Lung (tissue), 13 donors: Measurements from ENCODE around the gene ATP6AP2. TPM values are rescaled to one million over a fixed set of nuclear protein-coding genes. Genes with fewer than 3 reads are reported as not detected.

ENCODE experiments used
- ATAC-seq: fragments of 200-7000 bp; cut with Tn5 transposase; one replicate; pipeline ENCODE4 v1.9.1; 2020; ENCODE audit warnings: moderate number of reproducible peaks; ENCODE audit not compliant: insufficient read depth, low FRiP score
- DNase-seq, 3 donors: peaks; one replicate each; pipeline ENCODE4 v3.0.0-alpha.2; 2013 to 2017
- H3K27ac ChIP-seq, 2 donors: one replicate each; pipeline ENCODE4 v1.5.1; 2013; ENCODE audit warnings: mild to moderate bottlenecking in 2 of 2, moderate library complexity in 2 of 2, control low read depth in 1 of 2, inconsistent platforms in 1 of 2, low read depth in 1 of 2, low read length in 1 of 2
- H3K27me3 ChIP-seq, 3 donors: one replicate each; pipeline ENCODE4 v1.5.1; 2013; ENCODE audit warnings: low read length in 2 of 3; ENCODE audit not compliant: control insufficient read depth in 3 of 3, insufficient read depth in 3 of 3
- H3K36me3 ChIP-seq, 4 donors: one replicate each; pipeline ENCODE4 v1.5.1; 2013; ENCODE audit warnings: low read length in 4 of 4, mild to moderate bottlenecking in 1 of 4, moderate library complexity in 1 of 4; ENCODE audit not compliant: control insufficient read depth in 4 of 4, insufficient read depth in 4 of 4
- H3K4me1 ChIP-seq, 5 donors: one replicate each; pipeline ENCODE4 v1.5.1; 2013; ENCODE audit warnings: low read length in 5 of 5, mild to moderate bottlenecking in 2 of 5, moderate library complexity in 1 of 5; ENCODE audit not compliant: control insufficient read depth in 5 of 5, insufficient read depth in 5 of 5
- H3K4me3 ChIP-seq: one replicate; pipeline ENCODE4 v1.5.1; 2013; ENCODE audit warnings: mild to moderate bottlenecking, control low read depth, moderate library complexity
- H3K9ac ChIP-seq, 2 donors: one replicate each; pipeline ENCODE4 v1.5.1; 2013; ENCODE audit warnings: low read length in 2 of 2, control low read depth in 1 of 2; ENCODE audit not compliant: insufficient read depth in 1 of 2
- H3K9me3 ChIP-seq, 4 donors: one replicate each; pipeline ENCODE4 v1.5.1; 2013; ENCODE audit warnings: low read length in 3 of 4, mild to moderate bottlenecking in 1 of 4, moderate library complexity in 1 of 4; ENCODE audit not compliant: control insufficient read depth in 4 of 4, insufficient read depth in 3 of 4
- CTCF ChIP-seq: IDR thresholded peaks from 2 replicates; pipeline ENCODE4 v1.5.1; 2012; ENCODE audit warnings: mild to moderate bottlenecking; ENCODE audit errors: control extremely low read depth, extremely low read depth
- WGBS, 2 donors: extraction: QIAGEN DNeasy Blood & Tissue Kit; methylation state at CpG; one replicate each; pipeline ENCODE4 v1.1.7; 2013; 5-methylcytosine and 5-hydroxymethylcytosine counted together
- polyA plus RNA-seq, 2 donors: library from polyadenylated mRNA; stranded (reverse); fragments of 200-250 nt; gene quantifications; one replicate each; pipeline ENCODE4 v1.2.1, GENCODE V29; 2013
- small RNA-seq: library from RNA; depleted of rRNA; stranded (forward); fragments of <200 nt; gene quantifications from one replicate; pipeline ENCODE3, GENCODE V24; 2014; ENCODE audit warnings: low replicate concordance
- total RNA-seq, 2 donors: library from RNA; depleted of rRNA in 1 of 2; stranded (reverse); fragments of >200 nt in 1 of 2; gene quantifications; one replicate each; pipeline ENCODE4 v1.2.1, GENCODE V29; 2014 to 2021
- donor health status: control.
- donor health status: control.
- donor health status: Bipolar disorder and iron deficiency.
- donor health status: healthy.
- donor health status: DM: yes; HTN: yes; CAD: no.

The ATP6AP2 gene
- total and polyA plus RNA-seq, 4 donors, result 65.9 to 113 (median 106) TPM

DNA sequence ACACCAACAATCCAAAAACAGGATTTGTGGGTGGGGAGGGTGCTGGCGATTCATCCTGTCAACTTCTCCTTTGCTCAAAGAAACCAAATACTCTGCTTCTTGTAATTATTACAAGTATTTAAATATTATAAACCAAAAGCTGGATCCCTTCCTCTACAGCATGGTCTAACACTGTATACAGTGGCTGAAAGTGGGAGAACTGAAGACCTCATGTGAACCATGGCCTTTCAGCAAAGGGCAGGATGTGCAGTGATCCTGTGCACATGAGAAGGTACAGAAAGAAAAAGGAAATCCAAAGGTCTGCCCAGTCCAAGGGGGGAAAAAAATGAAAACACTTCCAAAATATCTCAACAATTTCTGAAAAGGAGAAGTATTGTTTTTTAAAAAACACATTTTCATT is 71.9 kb downstream of the ATP6AP2 start:
- H3K9ac ChIP-seq, result no peak overlapping the region
- H3K9me3 ChIP-seq, result no peaks in the 10 kb centered on the region
- H3K27ac ChIP-seq, result no peak overlapping the region
- H3K4me1 ChIP-seq, result no peaks in the 10 kb centered on the region
- no peak for DNase-seq
- no peak for TF ChIP-seq CTCF
- H3K27me3 ChIP-seq, result peaks cover 0 to 46% (median 25%) of the 10 kb centered on the region in 3 donors
- H3K36me3 ChIP-seq, result peaks cover 2 to 14% (median 6%) of the 10 kb centered on the region in 4 donors
- ATAC-seq, result no peak
- 42 to 85% methylated on average over 1 of the region's 1 CpG for WGBS, 2 donors
- no peak overlapping the region for H3K4me3 ChIP-seq

GRCh38 chrX:40653535-40653934 is 72.8 kb downstream of the ATP6AP2 start:
- Histone ChIP-seq H3K9ac (no peak overlapping the region), H3K27me3 (peaks cover 0 to 44% (median 23%) of the 10 kb centered on the region in 3 donors), H3K4me1 (no peaks in the 10 kb centered on the region), H3K27ac (no peak overlapping the region), H3K4me3 (no peak overlapping the region), H3K9me3 (no peaks in the 10 kb centered on the region), H3K36me3 (peaks cover 4 to 14% (median 6%) of the 10 kb centered on the region in 4 donors)
- TF ChIP-seq CTCF, result no peak
- 71 to 79% methylated on average over 2 of the region's 2 CpGs for WGBS, 2 donors
- no peak for ATAC-seq
- no peak for DNase-seq

Small RNA genes within 50 kb of the gene (small RNA-seq; reads per million reads assigned to genes)
- not detected for gene RNU7-164P

Other genes with a start within 250 kb of the ATP6AP2 start
- gene MPC1L, start 42.5 kb downstream of the ATP6AP2 start, total RNA-seq, result not detected
- not detected for gene MPC1L, start 42.5 kb downstream of the ATP6AP2 start, polyA plus RNA-seq
- 10 to 100 TPM; 16.2 to 17.8 TPM for gene CXorf38, start 66.6 kb downstream of the ATP6AP2 start, total RNA-seq
- gene CXorf38, start 66.6 kb downstream of the ATP6AP2 start, polyA plus RNA-seq, result 10 to 100 TPM in 1 of 2 donors, 1 to 10 TPM in 1; 8.2 to 16.0 TPM
- 10 to 100 TPM; 39.7 to 41.1 TPM for gene MED14, start 154.6 kb downstream of the ATP6AP2 start, total RNA-seq
- gene MED14, start 154.6 kb downstream of the ATP6AP2 start, polyA plus RNA-seq, result 10 to 100 TPM in 1 of 2 donors, 1 to 10 TPM in 1; 9.1 to 11.6 TPM